Neural progenitor cell (in vitro differentiated cells): ENCODE data around the gene SRSF1. TPM values are rescaled to one million over a fixed set of nuclear protein-coding genes. Genes with fewer than 3 reads are reported as not detected.

Experiments used
- DNase-seq: peaks from one replicate; pipeline ENCODE4 v3.0.0-alpha.2; 2016; ENCODE audit warnings: low spot score
- H2AFZ ChIP-seq: fragments of 200-600 bp; sonication (generic); replicated peaks from 2 replicates; pipeline ENCODE4 v1.6.1; 2016; ENCODE audit warnings: antibody characterized with exemption
- H3F3A ChIP-seq: fragments of 200-600 bp; sonication (generic); 2 replicates; pipeline ENCODE4 v1.6.1; 2016; ENCODE audit warnings: antibody characterized with exemption, low read depth
- H3K27ac ChIP-seq: fragments of 200-600 bp; sonication (generic); 2 replicates; pipeline ENCODE4 v1.5.1; 2016; ENCODE audit warnings: mild to moderate bottlenecking
- H3K27me3 ChIP-seq: fragments of 200-600 bp; sonication (generic); 2 replicates; pipeline ENCODE4 v1.6.1; 2016; ENCODE audit warnings: mild to moderate bottlenecking, moderate library complexity
- H3K36me3 ChIP-seq: fragments of 200-600 bp; sonication (generic); 2 replicates; pipeline ENCODE4 v1.5.1; 2016
- H3K4me1 ChIP-seq: fragments of 200-600 bp; sonication (generic); 2 replicates; pipeline ENCODE4 v1.6.1; 2016; ENCODE audit warnings: mixed run types
- H3K4me2 ChIP-seq: fragments of 200-600 bp; sonication (generic); 2 replicates; pipeline ENCODE4 v1.6.1; 2016
- H3K4me3 ChIP-seq: fragments of 200-600 bp; sonication (generic); 2 replicates; pipeline ENCODE4 v1.5.1; 2016
- H3K79me2 ChIP-seq: fragments of 200-600 bp; sonication (generic); 2 replicates; pipeline ENCODE4 v1.6.1; 2016; ENCODE audit warnings: low read depth
- H3K9ac ChIP-seq: fragments of 200-600 bp; sonication (generic); 2 replicates; pipeline ENCODE4 v1.6.1; 2016
- H3K9me3 ChIP-seq: fragments of 200-600 bp; sonication (generic); 2 replicates; pipeline ENCODE4 v1.5.1; 2016; ENCODE audit warnings: low read depth
- H4K20me1 ChIP-seq: fragments of 200-600 bp; sonication (generic); 2 replicates; pipeline ENCODE4 v1.6.1; 2016; ENCODE audit warnings: low read depth
- H3K27ac Mint-ChIP-seq: 3 replicates; pipeline ENCODE4 v1.8.0; 2021; ENCODE audit warnings: mixed read lengths
- H3K27me3 Mint-ChIP-seq: 2 replicates; pipeline ENCODE4 v1.8.0; 2022; ENCODE audit warnings: low read depth, mild to moderate bottlenecking, inconsistent platforms, moderate library complexity, mixed read lengths; ENCODE audit not compliant: insufficient read depth
- H3K36me3 Mint-ChIP-seq: 3 replicates; pipeline ENCODE4 v1.8.0; 2021; ENCODE audit warnings: mixed read lengths
- H3K4me1 Mint-ChIP-seq: 3 replicates; pipeline ENCODE4 v1.8.0; 2021; ENCODE audit warnings: mixed read lengths
- H3K4me3 Mint-ChIP-seq: 3 replicates; pipeline ENCODE4 v1.8.0; 2021; ENCODE audit warnings: mild to moderate bottlenecking, moderate library complexity, mixed read lengths
- H3K9me3 Mint-ChIP-seq: 3 replicates; pipeline ENCODE4 v1.8.0; 2020; ENCODE audit warnings: mixed read lengths
- CTCF ChIP-seq: fragments of 200-600 bp; sonication (generic); IDR thresholded peaks from 2 replicates; pipeline ENCODE4 v1.5.1; 2017; ENCODE audit warnings: antibody characterized with exemption, mild to moderate bottlenecking
- EZH2 ChIP-seq: fragments of 200-600 bp; sonication (generic); IDR thresholded peaks from 2 replicates; pipeline ENCODE4 v1.6.1; 2017; ENCODE audit warnings: antibody characterized with exemption, mild to moderate bottlenecking, moderate library complexity
- EZH2phosphoT487 ChIP-seq: fragments of 200-600 bp; sonication (generic); IDR thresholded peaks from 2 replicates; pipeline ENCODE4 v1.6.1; 2017; ENCODE audit warnings: antibody characterized with exemption
- total RNA-seq: library from RNA; depleted of rRNA; stranded (reverse); fragments of >200 nt; gene quantifications from 2 replicates; pipeline ENCODE4 v1.2.3, GENCODE V29; 2015; ENCODE audit warnings: low replicate concordance

The SRSF1 gene
- total RNA-seq, 1 donor from 2014 or later = 556 TPM

- TF ChIP-seq EZH2phosphoT487 = no peak
- TF ChIP-seq EZH2 = no peak
- no peak for TF ChIP-seq CTCF
- Histone ChIP-seq H3K9me3 (no peaks in the 10 kb centered on the region), H2AFZ (no peak overlapping the region), H3K4me1 (peaks cover 19% of the 10 kb centered on the region), H3K36me3 (no peaks in the 10 kb centered on the region), H3K27me3 (peaks cover 41% of the 10 kb centered on the region), H3K9ac (no peak overlapping the region), H3K27ac (no peak overlapping the region), H3K4me3 (no peak overlapping the region), H4K20me1 (no peaks in the 10 kb centered on the region), H3K79me2 (no peaks in the 10 kb centered on the region), H3F3A (peaks cover 18% of the 10 kb centered on the region), H3K4me2 (peak overlapping the region; percentile 96)
- Mint-ChIP-seq H3K4me1 (peaks cover 51% of the 10 kb centered on the region), H3K4me3 (peak overlapping the region; percentile 85), H3K36me3 (peaks cover 7% of the 10 kb centered on the region), H3K27me3 (peaks cover 4% of the 10 kb centered on the region), H3K27ac (peak overlapping the region; percentile 94), H3K9me3 (no peaks in the 10 kb centered on the region)
- no peak for DNase-seq
Measured at GRCh38 chr17:57956291-57957119, 50.5 kb downstream of the SRSF1 start.

GRCh38 chr17:57955183-57955931, 51.7 kb downstream of the SRSF1 start, which contains the start of gene CUEDC1:
TSS of gene CUEDC1 (minus strand) at chr17:57955412. CDS start at chr17:57885564, 69,848 bp downstream.
- no peaks in the 10 kb centered on the region for H3K36me3 ChIP-seq
- DNase-seq = peak; percentile 86
- H3K79me2 ChIP-seq = no peaks in the 10 kb centered on the region
- peak within 1 kb of the TSS; percentile 87 for H2AFZ ChIP-seq
- H3F3A ChIP-seq = peaks cover 18% of the 10 kb centered on the region
- H3K27ac Mint-ChIP-seq = peak within 1 kb of the TSS; percentile 96
- peaks cover 41% of the 10 kb centered on the region for H3K27me3 ChIP-seq
- H3K9me3 Mint-ChIP-seq = no peaks in the 10 kb centered on the region
- H4K20me1 ChIP-seq = no peaks in the 10 kb centered on the region
- H3K4me1 ChIP-seq = peaks cover 18% of the 10 kb centered on the region
- H3K9ac ChIP-seq = peak within 1 kb of the TSS; percentile 8
- peak within 1 kb of the TSS; percentile 96 for H3K4me2 ChIP-seq
- peak within 1 kb of the TSS; percentile 90 for H3K4me3 Mint-ChIP-seq
- peaks cover 4% of the 10 kb centered on the region for H3K27me3 Mint-ChIP-seq
- H3K27ac ChIP-seq = no peak within 1 kb of the TSS
- H3K4me3 ChIP-seq = peak within 1 kb of the TSS; percentile 85
- H3K36me3 Mint-ChIP-seq = peaks cover 7% of the 10 kb centered on the region
- peaks cover 61% of the 10 kb centered on the region for H3K4me1 Mint-ChIP-seq
- TF ChIP-seq EZH2phosphoT487 (no peak), EZH2 (peak; percentile 38), CTCF (peak; percentile 31)
- no peaks in the 10 kb centered on the region for H3K9me3 ChIP-seq

- no peaks in the 10 kb centered on the region for H3K79me2 ChIP-seq
- H3K9ac ChIP-seq = peak overlapping the region; percentile 8
- TF ChIP-seq CTCF (no peak), EZH2 (no peak), EZH2phosphoT487 (no peak)
- no peaks in the 10 kb centered on the region for H3K36me3 ChIP-seq
- H3K4me3 ChIP-seq = peak overlapping the region; percentile 85
- Mint-ChIP-seq H3K4me3 (peak overlapping the region; percentile 90), H3K36me3 (peaks cover 10% of the 10 kb centered on the region), H3K27me3 (peaks cover 6% of the 10 kb centered on the region), H3K27ac (peak overlapping the region; percentile 96), H3K9me3 (no peaks in the 10 kb centered on the region), H3K4me1 (peaks cover 67% of the 10 kb centered on the region)
- peak; percentile 78 for DNase-seq
- H2AFZ ChIP-seq = peak overlapping the region; percentile 87
- H3K9me3 ChIP-seq = no peaks in the 10 kb centered on the region
- peak overlapping the region; percentile 87 for H3K4me2 ChIP-seq
- peaks cover 18% of the 10 kb centered on the region for H3F3A ChIP-seq
- H4K20me1 ChIP-seq = no peaks in the 10 kb centered on the region
- peaks cover 41% of the 10 kb centered on the region for H3K27me3 ChIP-seq
- H3K4me1 ChIP-seq = peaks cover 12% of the 10 kb centered on the region
- H3K27ac ChIP-seq = no peak overlapping the region
Measured at GRCh38 chr17:57954397-57955182, 52.5 kb downstream of the SRSF1 start.
